CD4-positive, alpha-beta T cell (primary cell): Measurements from ENCODE around the gene DEFB123. TPM values are rescaled to one million over a fixed set of nuclear protein-coding genes. Genes with fewer than 3 reads are reported as not detected.

ENCODE experiments used
- ATAC-seq: fragments of 200-7000 bp; cut with Tn5 transposase; one replicate; pipeline ENCODE4 v1.10.0; 2022; ENCODE audit warnings: mild to moderate bottlenecking; ENCODE audit not compliant: poor library complexity
- CTCF ChIA-PET: fragments of 350-600 bp; sonication (Branson Sonifier 250); formaldehyde crosslinking; loops from one replicate; lab custom pipeline; 2021; ENCODE audit warnings: antibody characterized with exemption, inconsistent platforms; lab: Charles Lee
- POLR2A ChIA-PET: fragments of 350-600 bp; sonication (Branson Sonifier 250); formaldehyde crosslinking; loops from one replicate; lab custom pipeline; 2021; ENCODE audit warnings: antibody characterized with exemption, inconsistent platforms; lab: Charles Lee
- DNase-seq, 14 experiments: peaks; one replicate each; pipeline ENCODE4 v3.0.0-alpha.2; 2013 to 2020; ENCODE audit warnings: mixed read lengths in 2 of 14
- H3K27ac ChIP-seq, 2 donors: one replicate each; pipeline versions ENCODE4 v1.5.1 to v1.7.0; 2013; ENCODE audit warnings: low read length in 2 of 2, low read depth in 1 of 2, mild to moderate bottlenecking in 1 of 2
- H3K27me3 ChIP-seq, 2 experiments: 1 replicate in 1 of 2; 2 replicates in 1 of 2; pipeline versions ENCODE4 v1.6.1 to v1.7.0; 2013; ENCODE audit warnings: low read length in 2 of 2, control low read depth in 1 of 2, mild to moderate bottlenecking in 1 of 2, moderate library complexity in 1 of 2; ENCODE audit not compliant: insufficient read depth in 2 of 2, control insufficient read depth in 1 of 2
- H3K36me3 ChIP-seq: one replicate; pipeline ENCODE4 v1.6.1; 2013; ENCODE audit warnings: low read length, control low read depth; ENCODE audit not compliant: insufficient read depth
- H3K4me1 ChIP-seq: one replicate; pipeline ENCODE4 v1.6.1; 2013; ENCODE audit warnings: low read length, control low read depth; ENCODE audit not compliant: insufficient read depth
- H3K4me3 ChIP-seq: one replicate; pipeline ENCODE4 v1.5.1; 2013; ENCODE audit warnings: mild to moderate bottlenecking, low read length, moderate library complexity
- H3K9me3 ChIP-seq, 2 experiments: 1 replicate in 1 of 2; 2 replicates in 1 of 2; pipeline versions ENCODE4 v1.6.1 to v1.7.0; 2013; ENCODE audit warnings: low read length in 2 of 2, mild to moderate bottlenecking in 2 of 2, control low read depth in 1 of 2, moderate library complexity in 1 of 2; ENCODE audit not compliant: control insufficient read depth in 1 of 2, insufficient read depth in 1 of 2
- H3K27ac Mint-ChIP-seq: one replicate; pipeline ENCODE4 v1.8.0; 2020; ENCODE audit warnings: mixed read lengths
- H3K27me3 Mint-ChIP-seq: one replicate; pipeline ENCODE4 v1.8.0; 2021; ENCODE audit warnings: mixed read lengths
- H3K36me3 Mint-ChIP-seq: one replicate; pipeline ENCODE4 v1.8.0; 2021; ENCODE audit warnings: low read depth, mixed read lengths
- H3K4me1 Mint-ChIP-seq: one replicate; pipeline ENCODE4 v1.8.0; 2021; ENCODE audit warnings: low read depth, mixed read lengths
- H3K4me3 Mint-ChIP-seq: one replicate; pipeline ENCODE4 v1.8.0; 2020; ENCODE audit warnings: mild to moderate bottlenecking, mixed read lengths
- H3K9me3 Mint-ChIP-seq: one replicate; pipeline ENCODE4 v1.8.0; 2020; ENCODE audit warnings: mixed read lengths
- CTCF ChIP-seq: fragments of 200-600 bp; IDR thresholded peaks from one replicate; pipeline ENCODE4 v1.8.0; 2022; ENCODE audit warnings: antibody characterized with exemption, mild to moderate bottlenecking
- intact Hi-C, 2 experiments: fragments of 100-400 bp; cut with DNase I in 1 of 2; cut with micrococcal nuclease in 1 of 2; formaldehyde crosslinking; loops; one replicate each; pipeline versions ENCODE4 v1.15.1 to v1.9.0; 2023 to 2025; cut with DNase I, micrococcal nuclease
- total RNA-seq, 174 experiments: library from RNA in 2 of 174; stranded (reverse) in 2 of 174; gene quantifications; one replicate each; pipeline ENCODE4 v1.2.3 and lab custom pipeline; 2021 to 2026

DEFB123 gene
- total RNA-seq, 2 experiments from 2014 or later = not detected

GRCh38 chr20:31496761-31497295 lies 56.4 kb downstream of the DEFB123 start:
- no peak for TF ChIP-seq CTCF
- H3K27me3 Mint-ChIP-seq = peaks cover 31% of the 10 kb centered on the region
- ChIA-PET CTCF (no interaction called here), POLR2A (no interaction called here)
- intact Hi-C loops = no loop called here
- no peaks in the 10 kb centered on the region for H3K9me3 ChIP-seq
- no peak overlapping the region for H3K27ac Mint-ChIP-seq
- H3K4me3 Mint-ChIP-seq = no peak overlapping the region
- H3K9me3 Mint-ChIP-seq = no peaks in the 10 kb centered on the region
- ATAC-seq = no peak
- no peak overlapping the region for H3K4me3 ChIP-seq
- no peak for DNase-seq
- no peaks in the 10 kb centered on the region for H3K36me3 Mint-ChIP-seq
- no peaks in the 10 kb centered on the region for H3K4me1 ChIP-seq
- no peak overlapping the region for H3K27ac ChIP-seq
- no peaks in the 10 kb centered on the region for H3K36me3 ChIP-seq
- H3K27me3 ChIP-seq = peaks cover 0 to 7% of the 10 kb centered on the region in 2 experiments
- no peaks in the 10 kb centered on the region for H3K4me1 Mint-ChIP-seq

- H3K4me1 Mint-ChIP-seq = no peaks in the 10 kb centered on the region
- no peak overlapping the region for H3K4me3 ChIP-seq
- POLR2A ChIA-PET = no interaction called here
- no peaks in the 10 kb centered on the region for H3K9me3 ChIP-seq
- no peaks in the 10 kb centered on the region for H3K9me3 Mint-ChIP-seq
- peaks cover 34% of the 10 kb centered on the region for H3K27me3 Mint-ChIP-seq
- no peaks in the 10 kb centered on the region for H3K36me3 Mint-ChIP-seq
- TF ChIP-seq CTCF = no peak
- no peaks in the 10 kb centered on the region for H3K36me3 ChIP-seq
- H3K27me3 ChIP-seq = peaks cover 0 to 7% of the 10 kb centered on the region in 2 experiments
- no peak for DNase-seq
- no peak overlapping the region for H3K27ac Mint-ChIP-seq
- ATAC-seq = no peak
- H3K27ac ChIP-seq = no peak overlapping the region
- H3K4me3 Mint-ChIP-seq = no peak overlapping the region
- CTCF ChIA-PET = interaction anchor here (0.6 kb wide), 1 partner anchor 43 kb away, joined by 3 read pairs; no protein-coding TSS in a partner anchor
- intact Hi-C loops = no loop called here
- H3K4me1 ChIP-seq = peaks cover 3% of the 10 kb centered on the region
These were observed 57.6 kb downstream of the DEFB123 start for GRCh38 chr20:31497838-31498540.

Other genes with a start within 250 kb of the DEFB123 start
- not detected for gene DEFB115, start 183.0 kb upstream of the DEFB123 start, total RNA-seq
- gene DEFB116, start 132.0 kb upstream of the DEFB123 start, total RNA-seq = not detected
- not detected for gene DEFB118, start 72.0 kb upstream of the DEFB123 start, total RNA-seq
- not detected for gene DEFB119, start 50.0 kb upstream of the DEFB123 start, total RNA-seq
- gene DEFB121, start 34.4 kb upstream of the DEFB123 start, total RNA-seq = not detected
- not detected for gene DEFB124, start 34.5 kb downstream of the DEFB123 start, total RNA-seq
- not detected for gene REM1, start 34.7 kb downstream of the DEFB123 start, total RNA-seq
- gene HM13, start 73.8 kb downstream of the DEFB123 start, total RNA-seq = 100 to 1,000 TPM in 1 of 2 experiments, 10 to 100 TPM in 1; 97.8 to 113 TPM
- 10 to 100 TPM; 22.8 to 24.2 TPM for gene ID1, start 164.7 kb downstream of the DEFB123 start, total RNA-seq
- not detected for gene COX4I2, start 197.3 kb downstream of the DEFB123 start, total RNA-seq